Activated gamma-delta T cell (primary cell): ENCODE data around the gene SLC25A44.

Source experiments
- DNase-seq: peaks from one replicate; lab custom pipeline; 2025; lab: John Stamatoyannopoulos, UW

SLC25A44 gene

GRCh38 chr1:156241311-156241811 lies 47.5 kb downstream of the SLC25A44 start:
- DNase-seq, result no peak

- no peak for DNase-seq
These were observed 48.0 kb downstream of the SLC25A44 start, which contains the start of gene BGLAP for GRCh38 chr1:156241926-156242325. Gene BGLAP (plus strand): TSS chr1:156242184. CDS start chr1:156242232, 48 bp downstream.

- DNase-seq, result no peak
These were observed 48.8 kb downstream of the SLC25A44 start for GRCh38 chr1:156242738-156243137.

- DNase-seq, result no peak
These were observed 50.2 kb downstream of the SLC25A44 start for GRCh38 chr1:156244126-156244525.

GRCh38 chr1:156244712-156245111 lies 50.8 kb downstream of the SLC25A44 start:
- no peak for DNase-seq

- no peak for DNase-seq
These were observed 51.7 kb downstream of the SLC25A44 start for GRCh38 chr1:156245451-156246232.

GRCh38 chr1:156246241-156246780 lies 52.4 kb downstream of the SLC25A44 start:
- no peak for DNase-seq

GRCh38 chr1:156246781-156247459 lies 53.0 kb downstream of the SLC25A44 start:
- no peak for DNase-seq

- no peak for DNase-seq
These were observed 53.8 kb downstream of the SLC25A44 start, which contains the start of gene PAQR6 for GRCh38 chr1:156247460-156248322. Gene PAQR6 (minus strand): TSS chr1:156248056. CDS start chr1:156246731, 1,325 bp downstream.

GRCh38 chr1:156248323-156248683 lies 54.4 kb downstream of the SLC25A44 start:
- no peak for DNase-seq

- no peak for DNase-seq
These were observed 55.7 kb downstream of the SLC25A44 start for GRCh38 chr1:156249593-156249992.

GRCh38 chr1:156251527-156251926 lies 57.6 kb downstream of the SLC25A44 start:
- DNase-seq, result no peak

- no peak for DNase-seq
These were observed 59.7 kb downstream of the SLC25A44 start for GRCh38 chr1:156253634-156254033.

GRCh38 chr1:156257711-156258110 lies 63.8 kb downstream of the SLC25A44 start:
- DNase-seq, result no peak

GRCh38 chr1:156258859-156259258 lies 65.0 kb downstream of the SLC25A44 start:
- no peak for DNase-seq

- no peak for DNase-seq
These were observed 65.9 kb downstream of the SLC25A44 start for GRCh38 chr1:156259805-156260204.

GRCh38 chr1:156260896-156261295 lies 67.0 kb downstream of the SLC25A44 start:
- DNase-seq, result no peak
